ENCODE results near the gene LIMS2. TPM values are rescaled to one million over a fixed set of nuclear protein-coding genes. Genes with fewer than 3 reads are reported as not detected.

Gene LIMS2
- total and polyA plus RNA-seq, 2 donors (not counting 3 experiments of a cell fraction or from before 2014, with no cell fraction given), result 48.3 to 55.6 TPM

DNA sequence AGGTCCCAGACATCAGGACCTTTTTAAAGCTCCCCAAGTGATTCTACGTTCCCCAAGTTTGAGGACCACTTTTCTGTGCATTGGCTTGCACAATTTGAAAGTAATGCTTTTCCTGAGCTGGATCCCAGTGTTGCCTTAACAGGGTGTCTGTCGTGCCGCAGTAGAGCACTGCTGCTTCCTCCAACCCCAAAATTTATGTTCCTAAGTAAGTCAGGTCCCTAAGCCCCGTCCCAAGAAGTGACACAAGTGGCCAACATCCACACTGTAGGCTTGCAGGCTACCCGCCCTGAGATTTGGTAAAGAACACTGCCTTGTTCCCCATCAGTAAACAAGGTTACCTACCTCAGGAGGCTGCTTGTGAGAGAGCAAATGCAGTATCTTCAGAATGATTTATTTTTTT is 28.0 kb upstream of the LIMS2 start:
- TF ChIP-seq EZH2 (IDR thresholded peaks at IDR 0.05; ENCODE audit: borderline replicate concordance, low read depth, low read length, severe bottlenecking) (no peak), MYC (IDR thresholded peaks at IDR 0.05; ENCODE audit: low read depth, low read length) (no peak), POLR2AphosphoS5 (IDR thresholded peaks at IDR 0.05; ENCODE audit: insufficient read depth, low read depth, low read length) (no peak), FOS (IDR thresholded peaks at IDR 0.05; ENCODE audit: borderline replicate concordance, insufficient read depth, low read length) (no peak), JUN (IDR thresholded peaks at IDR 0.05; ENCODE audit: borderline replicate concordance, insufficient read depth, insufficient read length, low read depth) (no peak), GATA2 (IDR thresholded peaks at IDR 0.05; ENCODE audit: insufficient read depth, insufficient read length, low read depth, low read length) (no peak), POLR2A (IDR thresholded peaks at IDR 0.05; ENCODE audit: low read depth, low read length) (no peak)
- TF ChIP-seq, protein P1, sequence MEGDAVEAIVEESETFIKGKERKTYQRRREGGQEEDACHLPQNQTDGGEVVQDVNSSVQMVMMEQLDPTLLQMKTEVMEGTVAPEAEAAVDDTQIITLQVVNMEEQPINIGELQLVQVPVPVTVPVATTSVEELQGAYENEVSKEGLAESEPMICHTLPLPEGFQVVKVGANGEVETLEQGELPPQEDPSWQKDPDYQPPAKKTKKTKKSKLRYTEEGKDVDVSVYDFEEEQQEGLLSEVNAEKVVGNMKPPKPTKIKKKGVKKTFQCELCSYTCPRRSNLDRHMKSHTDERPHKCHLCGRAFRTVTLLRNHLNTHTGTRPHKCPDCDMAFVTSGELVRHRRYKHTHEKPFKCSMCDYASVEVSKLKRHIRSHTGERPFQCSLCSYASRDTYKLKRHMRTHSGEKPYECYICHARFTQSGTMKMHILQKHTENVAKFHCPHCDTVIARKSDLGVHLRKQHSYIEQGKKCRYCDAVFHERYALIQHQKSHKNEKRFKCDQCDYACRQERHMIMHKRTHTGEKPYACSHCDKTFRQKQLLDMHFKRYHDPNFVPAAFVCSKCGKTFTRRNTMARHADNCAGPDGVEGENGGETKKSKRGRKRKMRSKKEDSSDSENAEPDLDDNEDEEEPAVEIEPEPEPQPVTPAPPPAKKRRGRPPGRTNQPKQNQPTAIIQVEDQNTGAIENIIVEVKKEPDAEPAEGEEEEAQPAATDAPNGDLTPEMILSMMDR (IDR thresholded peaks at IDR 0.05; ENCODE audit: extremely low read depth in 1 of 2, insufficient read depth in 1 of 2, low read depth in 1 of 2, low read length in 2 of 2), result no peak
- TF ChIP-seq, protein P2, sequence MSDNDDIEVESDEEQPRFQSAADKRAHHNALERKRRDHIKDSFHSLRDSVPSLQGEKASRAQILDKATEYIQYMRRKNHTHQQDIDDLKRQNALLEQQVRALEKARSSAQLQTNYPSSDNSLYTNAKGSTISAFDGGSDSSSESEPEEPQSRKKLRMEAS (IDR thresholded peaks at IDR 0.05; ENCODE audit: insufficient read depth, insufficient read length), result no peak
- dilution Hi-C loops (cut with MboI; ENCODE audit: extremely low pct_ligation_motif_present, low sequenced_read_pairs), result no loop called here
- Histone ChIP-seq H3K27ac (ENCODE audit: insufficient read depth, low read depth, low read length) (no peak overlapping the region), H3K9ac (replicated peaks; ENCODE audit: extremely low read depth, insufficient read depth, low read length) (no peak overlapping the region), H3K4me1 (ENCODE audit: control insufficient read depth, extremely low read depth, insufficient read depth, low read length) (peaks cover 17% of the 10 kb centered on the region), H3K27me3 (ENCODE audit: control insufficient read depth in 2 of 2, insufficient read depth in 2 of 2, low read length in 2 of 2) (no peaks in the 10 kb centered on the region), H3K9me1 (replicated peaks; ENCODE audit: control insufficient read depth, extremely low read depth, insufficient read depth, low read length) (no peaks in the 10 kb centered on the region), H3K79me2 (ENCODE audit: control insufficient read depth, insufficient read depth, low read length) (peaks cover 11% of the 10 kb centered on the region), H3K9me3 (replicated peaks; ENCODE audit: control insufficient read depth, insufficient read depth, low read length) (no peaks in the 10 kb centered on the region), H4K20me1 (replicated peaks; ENCODE audit: control insufficient read depth, extremely low read depth, insufficient read depth, low read length) (no peaks in the 10 kb centered on the region), H3K4me3 (replicated peaks in 1 of 3; ENCODE audit: insufficient read depth in 1 of 3, low read depth in 1 of 3, low read length in 3 of 3) (no peak overlapping the region), H3K4me2 (ENCODE audit: insufficient read depth, low read length) (peak overlapping the region; percentile 86), H3K36me3 (ENCODE audit: control insufficient read depth in 2 of 2, extremely low read depth in 1 of 2, insufficient read depth in 2 of 2, low read length in 2 of 2) (peaks cover 5 to 9% of the 10 kb centered on the region in 2 experiments), H2AFZ (ENCODE audit: low read depth, low read length) (no peak overlapping the region)
- intact Hi-C loops (cut with micrococcal nuclease), result loop anchor here (2.0 to 5.0 kb wide), 2 partner anchors 112 to 196 kb away; no protein-coding TSS in a partner anchor
- no TSS peak for BruUV-seq (replicated peaks)
- ChIA-PET CTCF (interaction anchor here (1.5 to 3.4 kb wide), 3 partner anchors 28 to 112 kb away, joined by 5 to 26 read pairs (median 6); partner anchors contain the start of gene LIMS2), POLR2A (no interaction called here)
- no peak for DNase-seq (ENCODE audit: low read depth, low spot score)
- no peak for FAIRE-seq
